ENCODE results near the gene ARMC9.

GRCh38 chr2:231308631-231309428, 110.4 kb downstream of the ARMC9 start:
- no peak for TF ChIP-seq CTCF (IDR thresholded peaks at IDR 0.05)
- TF ChIP-seq POLR2A (IDR thresholded peaks at IDR 0.05) = no peak

Measured in heart left ventricle (tissue), 13 donors.